22Rv1 (cell line): ENCODE results near the gene CREBL2.
"Not testable (repeated sequence)": the region's sequence is repeated elsewhere in the genome, so short reads cannot be mapped to it uniquely, and the experiment has no call there.

ENCODE experiments used
- H3K27ac ChIP-seq: fragments of 450-650 bp; 2 replicates; pipeline ENCODE4 v1.5.1; 2017
- CTCF ChIP-seq: fragments of 450-650 bp; IDR thresholded peaks from 2 replicates; pipeline ENCODE4 v1.5.1; 2017; ENCODE audit warnings: mild to moderate bottlenecking
- ZFX ChIP-seq: fragments of 450-650 bp; IDR thresholded peaks from 2 replicates; pipeline ENCODE4 v1.6.1; 2017; ENCODE audit warnings: antibody characterized with exemption, borderline replicate concordance

Gene CREBL2

GRCh38 chr12:12587878-12588277, 23.8 kb upstream of the CREBL2 start:
- no peak for TF ChIP-seq CTCF
- no peak for TF ChIP-seq ZFX
- peak overlapping the region; percentile 53 for H3K27ac ChIP-seq

DNA sequence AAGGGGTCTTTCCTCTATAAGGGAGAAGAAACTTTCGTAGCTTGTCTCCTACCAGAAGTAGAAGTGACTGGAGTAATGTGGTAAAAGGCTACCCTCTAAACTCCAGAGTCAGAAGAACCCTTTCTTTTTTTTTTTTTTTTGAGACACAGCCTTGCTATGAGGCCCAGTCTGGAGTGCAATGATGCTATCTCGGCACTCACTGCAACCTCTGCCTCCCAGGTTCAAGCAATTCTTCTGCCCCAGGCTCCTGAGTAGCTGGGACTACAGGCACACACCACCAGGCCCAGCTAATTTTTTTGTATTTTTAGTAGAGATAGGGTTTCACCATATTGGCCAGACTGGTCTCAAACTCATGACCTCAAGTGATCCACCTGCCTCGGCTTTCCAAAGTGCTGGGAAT, 23.2 kb upstream of the CREBL2 start:
- H3K27ac ChIP-seq: not testable (repeated sequence)

GRCh38 chr12:12590961-12591360, 20.7 kb upstream of the CREBL2 start:
- TF ChIP-seq CTCF (no peak), ZFX (no peak)
- no peak overlapping the region for H3K27ac ChIP-seq

DNA sequence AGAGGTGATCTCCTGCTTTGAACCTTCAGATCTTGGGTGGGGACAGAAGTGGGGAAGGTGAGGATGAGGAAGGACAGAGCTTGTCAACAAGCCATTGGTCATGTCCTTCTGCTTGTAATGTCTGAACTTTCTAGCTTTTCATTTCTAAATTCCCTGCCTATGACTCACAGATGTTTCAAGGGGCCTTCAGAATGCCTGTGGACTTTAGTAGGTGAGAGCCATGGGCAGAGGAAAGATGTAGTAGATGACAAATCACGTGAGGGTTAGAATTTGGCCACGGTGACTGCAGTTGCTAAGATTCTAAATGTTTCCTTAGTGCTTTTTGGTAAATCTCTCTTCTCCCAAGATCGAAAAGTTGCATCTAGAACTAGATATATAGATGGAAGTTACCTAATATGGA, 18.7 kb upstream of the CREBL2 start:
- no peak overlapping the region for H3K27ac ChIP-seq
- no peak for TF ChIP-seq CTCF
- no peak for TF ChIP-seq ZFX

- not testable (repeated sequence) for H3K27ac ChIP-seq
Observed at GRCh38 chr12:12595929-12596328, 15.7 kb upstream of the CREBL2 start.

GRCh38 chr12:12596598-12596997, 15.1 kb upstream of the CREBL2 start:
- not testable (repeated sequence) for H3K27ac ChIP-seq

DNA sequence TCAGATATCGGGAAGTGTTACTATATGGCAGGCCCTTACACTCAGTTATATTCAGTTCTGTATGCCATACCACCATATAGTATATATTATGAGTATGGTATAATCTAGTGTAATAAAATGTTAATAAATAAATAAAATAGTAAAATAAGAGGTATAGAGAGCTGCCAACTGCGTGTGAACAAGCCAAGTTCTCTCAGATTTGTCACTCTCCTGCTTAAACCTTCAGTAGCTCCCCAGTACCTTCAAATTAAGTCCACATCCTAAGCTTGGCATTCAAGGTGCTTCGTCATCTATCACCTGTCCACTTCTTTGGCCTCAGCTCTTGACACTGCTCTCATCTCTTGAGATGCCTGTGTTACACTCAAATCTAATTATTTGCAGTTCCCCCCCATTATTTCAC, 12.8 kb upstream of the CREBL2 start:
- H3K27ac ChIP-seq: no peak overlapping the region
- TF ChIP-seq ZFX (no peak), CTCF (no peak)

GRCh38 chr12:12599750-12600643, 11.7 kb upstream of the CREBL2 start:
- H3K27ac ChIP-seq: no peak overlapping the region
- TF ChIP-seq CTCF: no peak
- TF ChIP-seq ZFX: no peak

GRCh38 chr12:12600659-12601058, 11.0 kb upstream of the CREBL2 start:
- H3K27ac ChIP-seq: no peak overlapping the region
- no peak for TF ChIP-seq CTCF
- no peak for TF ChIP-seq ZFX
